Measurements from ENCODE around the gene C10orf105.

Gene C10orf105

DNA sequence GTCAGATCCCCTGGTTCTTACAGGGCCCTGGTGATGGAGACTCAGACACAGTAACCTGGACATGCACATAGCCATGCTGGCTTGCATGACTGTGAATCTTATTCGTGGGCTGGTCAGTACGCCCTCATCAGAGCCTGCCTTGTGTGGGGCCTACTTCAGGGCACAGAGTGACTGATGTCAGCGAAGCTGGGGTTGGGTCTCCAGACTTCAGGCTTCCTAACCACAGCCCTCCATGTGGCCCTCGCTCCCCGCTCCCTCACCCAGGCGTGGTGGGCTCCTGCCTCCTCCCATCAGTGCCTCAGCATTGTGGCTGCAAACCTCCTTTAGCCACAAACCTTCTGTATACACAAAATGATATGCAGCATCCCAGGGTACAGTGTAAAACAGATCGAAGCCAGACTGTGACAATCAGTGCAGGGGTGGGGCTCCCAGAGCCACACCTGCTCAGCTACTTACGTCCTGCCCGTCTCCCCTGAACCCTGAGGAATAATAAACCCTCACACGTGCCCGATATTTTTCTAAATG is 7.1 kb upstream of the C10orf105 start:
- no peak for DNase-seq (ENCODE audit: low read depth, low spot score)
- peak overlapping the region; percentile 44 for H3K9ac ChIP-seq (ENCODE audit: insufficient read length, low read depth)
- H3K4me3 ChIP-seq (ENCODE audit: insufficient read length, low read depth) = no peak overlapping the region
- H3K4me1 ChIP-seq (ENCODE audit: insufficient read depth, insufficient read length) = peaks cover 9% of the 10 kb centered on the region
- no peaks in the 10 kb centered on the region for H3K36me3 ChIP-seq (ENCODE audit: insufficient read depth, insufficient read length, low read length)
- peaks cover under 1% of the 10 kb centered on the region for H3K27me3 ChIP-seq (ENCODE audit: insufficient read depth, insufficient read length)
- TF ChIP-seq SUZ12 (IDR thresholded peaks at IDR 0.05; ENCODE audit: extremely low read depth, insufficient read depth, insufficient read length) = no peak
- no peak for TF ChIP-seq YY1 (IDR thresholded peaks at IDR 0.05; ENCODE audit: insufficient read depth, insufficient read length)
- TF ChIP-seq ZNF274 (IDR thresholded peaks at IDR 0.05; ENCODE audit: low read depth, low read length) = no peak
- H3K9me3 ChIP-seq (ENCODE audit: insufficient read depth, low read length) = no peaks in the 10 kb centered on the region

DNA sequence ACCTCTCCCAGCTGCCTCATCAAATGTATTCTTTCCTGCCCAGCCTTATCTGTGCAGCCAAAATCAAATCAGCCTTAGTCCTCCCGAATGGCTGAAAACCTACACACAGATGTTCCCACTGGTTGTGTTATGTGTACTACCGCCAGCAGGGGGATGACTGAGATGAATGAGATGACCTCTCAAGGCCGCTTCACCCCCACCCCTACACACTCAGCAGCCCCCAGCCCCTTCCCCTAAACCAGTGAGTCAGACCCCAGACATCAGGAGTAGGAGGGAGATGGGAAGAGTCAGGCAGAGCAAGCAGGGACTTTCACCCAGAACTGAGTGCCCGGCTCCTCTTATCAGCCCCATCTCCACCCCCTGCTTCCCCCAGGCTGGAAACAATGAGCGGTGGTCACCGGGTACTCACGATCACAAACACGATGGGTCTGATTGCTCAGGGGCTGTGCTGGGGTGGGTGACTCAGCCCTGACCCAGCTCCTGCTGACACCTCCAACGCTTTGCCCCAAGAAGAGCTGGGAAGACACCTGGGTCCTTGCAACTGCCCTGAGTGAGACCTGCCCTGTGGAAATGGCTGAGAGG is 6.5 kb upstream of the C10orf105 start:
- peaks cover 6% of the 10 kb centered on the region for H3K27me3 ChIP-seq (ENCODE audit: insufficient read depth, insufficient read length)
- peak overlapping the region; percentile 44 for H3K9ac ChIP-seq (ENCODE audit: insufficient read length, low read depth)
- peak; percentile 27 for DNase-seq (ENCODE audit: low read depth, low spot score)
- H3K4me1 ChIP-seq (ENCODE audit: insufficient read depth, insufficient read length) = peaks cover 9% of the 10 kb centered on the region
- TF ChIP-seq SUZ12 (IDR thresholded peaks at IDR 0.05; ENCODE audit: extremely low read depth, insufficient read depth, insufficient read length) (no peak), ZNF274 (IDR thresholded peaks at IDR 0.05; ENCODE audit: low read depth, low read length) (no peak), YY1 (IDR thresholded peaks at IDR 0.05; ENCODE audit: insufficient read depth, insufficient read length) (no peak)
- no peaks in the 10 kb centered on the region for H3K9me3 ChIP-seq (ENCODE audit: insufficient read depth, low read length)
- H3K4me3 ChIP-seq (ENCODE audit: insufficient read length, low read depth) = no peak overlapping the region
- H3K36me3 ChIP-seq (ENCODE audit: insufficient read depth, insufficient read length, low read length) = no peaks in the 10 kb centered on the region

DNA sequence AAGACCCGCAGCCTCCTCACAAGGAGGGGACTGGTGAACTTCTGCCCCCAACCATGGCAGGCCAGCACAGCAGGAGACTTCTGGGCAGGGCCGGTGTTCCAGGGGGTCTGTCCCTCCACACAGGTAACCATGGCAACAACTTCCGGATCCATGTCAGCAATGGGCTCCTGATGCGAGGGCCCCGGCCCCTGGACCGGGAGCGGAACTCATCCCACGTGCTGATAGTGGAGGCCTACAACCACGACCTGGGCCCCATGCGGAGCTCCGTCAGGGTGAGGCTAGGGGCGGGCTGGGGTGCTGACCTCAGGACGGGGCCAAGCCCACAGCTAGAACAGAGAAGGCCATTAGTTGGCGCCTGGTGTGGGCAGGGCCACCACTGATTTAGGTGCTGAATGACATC is 5.7 kb upstream of the C10orf105 start:
- no peak overlapping the region for H3K9ac ChIP-seq (ENCODE audit: insufficient read length, low read depth)
- H3K4me3 ChIP-seq (ENCODE audit: insufficient read length, low read depth) = no peak overlapping the region
- no peaks in the 10 kb centered on the region for H3K9me3 ChIP-seq (ENCODE audit: insufficient read depth, low read length)
- peaks cover 9% of the 10 kb centered on the region for H3K4me1 ChIP-seq (ENCODE audit: insufficient read depth, insufficient read length)
- H3K36me3 ChIP-seq (ENCODE audit: insufficient read depth, insufficient read length, low read length) = no peaks in the 10 kb centered on the region
- no peak for DNase-seq (ENCODE audit: low read depth, low spot score)
- H3K27me3 ChIP-seq (ENCODE audit: insufficient read depth, insufficient read length) = peaks cover 9% of the 10 kb centered on the region
- TF ChIP-seq YY1 (IDR thresholded peaks at IDR 0.05; ENCODE audit: insufficient read depth, insufficient read length) (no peak), ZNF274 (IDR thresholded peaks at IDR 0.05; ENCODE audit: low read depth, low read length) (no peak), SUZ12 (IDR thresholded peaks at IDR 0.05; ENCODE audit: extremely low read depth, insufficient read depth, insufficient read length) (no peak)

DNA sequence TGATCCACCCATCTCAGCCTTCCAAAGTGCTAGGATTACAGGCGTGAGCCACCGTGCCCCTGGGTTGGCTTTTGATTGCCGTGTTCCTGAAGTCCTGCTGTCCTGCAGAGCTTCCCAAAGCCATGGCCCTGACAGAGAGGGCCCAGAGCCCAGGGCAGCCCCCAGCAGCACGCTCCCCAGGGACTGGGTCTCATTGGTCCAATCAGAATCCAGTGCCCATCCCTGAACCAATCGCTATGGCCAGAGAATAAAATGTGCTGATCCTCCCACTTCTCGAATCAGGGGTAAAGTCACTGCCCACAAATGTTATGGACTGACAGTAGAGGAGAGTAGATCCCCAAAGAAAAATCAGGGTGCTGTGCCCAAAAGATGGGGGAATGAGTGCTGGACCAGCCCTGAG is 5.0 kb upstream of the C10orf105 start:
- TF ChIP-seq YY1 (IDR thresholded peaks at IDR 0.05; ENCODE audit: insufficient read depth, insufficient read length) (no peak), SUZ12 (IDR thresholded peaks at IDR 0.05; ENCODE audit: extremely low read depth, insufficient read depth, insufficient read length) (no peak), ZNF274 (IDR thresholded peaks at IDR 0.05; ENCODE audit: low read depth, low read length) (no peak)
- Histone ChIP-seq H3K27me3 (ENCODE audit: insufficient read depth, insufficient read length) (peaks cover 9% of the 10 kb centered on the region), H3K9ac (ENCODE audit: insufficient read length, low read depth) (no peak overlapping the region), H3K4me3 (ENCODE audit: insufficient read length, low read depth) (no peak overlapping the region), H3K36me3 (ENCODE audit: insufficient read depth, insufficient read length, low read length) (no peaks in the 10 kb centered on the region), H3K4me1 (ENCODE audit: insufficient read depth, insufficient read length) (peaks cover 10% of the 10 kb centered on the region), H3K9me3 (ENCODE audit: insufficient read depth, low read length) (no peaks in the 10 kb centered on the region)
- no peak for DNase-seq (ENCODE audit: low read depth, low spot score)

- no peaks in the 10 kb centered on the region for H3K9me3 ChIP-seq (ENCODE audit: insufficient read depth, low read length)
- DNase-seq (ENCODE audit: low read depth, low spot score) = no peak
- no peak overlapping the region for H3K4me3 ChIP-seq (ENCODE audit: insufficient read length, low read depth)
- H3K4me1 ChIP-seq (ENCODE audit: insufficient read depth, insufficient read length) = peaks cover 15% of the 10 kb centered on the region
- H3K27me3 ChIP-seq (ENCODE audit: insufficient read depth, insufficient read length) = peaks cover 9% of the 10 kb centered on the region
- H3K9ac ChIP-seq (ENCODE audit: insufficient read length, low read depth) = no peak overlapping the region
- H3K36me3 ChIP-seq (ENCODE audit: insufficient read depth, insufficient read length, low read length) = no peaks in the 10 kb centered on the region
- TF ChIP-seq ZNF274 (IDR thresholded peaks at IDR 0.05; ENCODE audit: low read depth, low read length) = no peak
These were observed 3.7 kb upstream of the C10orf105 start for GRCh38 chr10:71723311-71723710.

DNA sequence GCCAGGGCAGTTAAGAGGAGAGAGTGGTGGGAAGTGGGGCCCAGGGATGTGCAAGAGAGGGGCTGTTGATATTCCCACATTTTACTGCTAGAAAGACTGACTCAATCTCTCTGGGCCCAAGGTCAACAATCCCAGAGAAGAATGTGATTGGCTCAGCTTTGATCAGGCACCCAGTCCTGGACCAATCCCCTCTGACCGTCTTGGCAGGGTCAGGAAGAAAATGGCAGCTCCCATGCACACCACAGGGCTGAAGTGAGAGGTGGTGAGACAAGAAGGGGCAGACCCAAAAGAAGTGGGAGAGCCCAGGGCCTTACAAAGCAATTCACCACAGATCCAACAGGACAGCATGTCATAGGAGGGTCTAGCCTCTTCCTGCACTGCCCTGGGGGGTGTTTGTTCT is 3.3 kb upstream of the C10orf105 start:
- Histone ChIP-seq H3K9ac (ENCODE audit: insufficient read length, low read depth) (no peak overlapping the region), H3K9me3 (ENCODE audit: insufficient read depth, low read length) (no peaks in the 10 kb centered on the region), H3K27me3 (ENCODE audit: insufficient read depth, insufficient read length) (peaks cover 9% of the 10 kb centered on the region), H3K36me3 (ENCODE audit: insufficient read depth, insufficient read length, low read length) (no peaks in the 10 kb centered on the region), H3K4me1 (ENCODE audit: insufficient read depth, insufficient read length) (peaks cover 15% of the 10 kb centered on the region), H3K4me3 (ENCODE audit: insufficient read length, low read depth) (no peak overlapping the region)
- TF ChIP-seq ZNF274 (IDR thresholded peaks at IDR 0.05; ENCODE audit: low read depth, low read length) = no peak
- no peak for TF ChIP-seq SUZ12 (IDR thresholded peaks at IDR 0.05; ENCODE audit: extremely low read depth, insufficient read depth, insufficient read length)
- TF ChIP-seq YY1 (IDR thresholded peaks at IDR 0.05; ENCODE audit: insufficient read depth, insufficient read length) = no peak
- DNase-seq (ENCODE audit: low read depth, low spot score) = no peak

DNA sequence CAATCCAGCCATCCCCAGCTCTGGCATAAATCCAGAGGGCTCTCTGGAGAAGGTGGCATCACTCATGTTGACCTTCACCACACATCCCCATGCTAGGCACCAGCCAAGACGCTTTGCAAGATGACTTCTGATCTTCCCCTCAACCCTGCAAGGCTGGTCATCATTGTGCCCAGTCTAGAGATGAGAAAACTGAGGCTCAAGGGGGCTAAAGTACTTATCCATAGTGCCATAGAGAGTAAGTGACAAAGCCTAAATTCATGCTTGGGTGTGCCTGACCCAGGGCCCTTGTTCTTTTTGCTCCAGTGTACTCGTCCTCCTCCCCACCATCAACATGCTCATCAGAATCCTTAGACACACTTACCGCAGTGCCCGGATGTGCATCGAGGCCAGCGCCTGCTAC is 1.7 kb upstream of the C10orf105 start:
- no peak for TF ChIP-seq YY1 (IDR thresholded peaks at IDR 0.05; ENCODE audit: insufficient read depth, insufficient read length)
- TF ChIP-seq SUZ12 (IDR thresholded peaks at IDR 0.05; ENCODE audit: extremely low read depth, insufficient read depth, insufficient read length) = no peak
- TF ChIP-seq ZNF274 (IDR thresholded peaks at IDR 0.05; ENCODE audit: low read depth, low read length) = no peak

More for the DNA sequence above, 1.7 kb upstream of the C10orf105 start:
- DNase-seq (ENCODE audit: low read depth, low spot score) = no peak
- Histone ChIP-seq H3K36me3 (ENCODE audit: insufficient read depth, insufficient read length, low read length) (no peaks in the 10 kb centered on the region), H3K4me3 (ENCODE audit: insufficient read length, low read depth) (no peak overlapping the region), H3K9ac (ENCODE audit: insufficient read length, low read depth) (no peak overlapping the region), H3K4me1 (ENCODE audit: insufficient read depth, insufficient read length) (peaks cover 10% of the 10 kb centered on the region), H3K27me3 (ENCODE audit: insufficient read depth, insufficient read length) (peaks cover 9% of the 10 kb centered on the region), H3K9me3 (ENCODE audit: insufficient read depth, low read length) (no peaks in the 10 kb centered on the region)
